ENCODE measurements around the gene NHERF1.

DNA sequence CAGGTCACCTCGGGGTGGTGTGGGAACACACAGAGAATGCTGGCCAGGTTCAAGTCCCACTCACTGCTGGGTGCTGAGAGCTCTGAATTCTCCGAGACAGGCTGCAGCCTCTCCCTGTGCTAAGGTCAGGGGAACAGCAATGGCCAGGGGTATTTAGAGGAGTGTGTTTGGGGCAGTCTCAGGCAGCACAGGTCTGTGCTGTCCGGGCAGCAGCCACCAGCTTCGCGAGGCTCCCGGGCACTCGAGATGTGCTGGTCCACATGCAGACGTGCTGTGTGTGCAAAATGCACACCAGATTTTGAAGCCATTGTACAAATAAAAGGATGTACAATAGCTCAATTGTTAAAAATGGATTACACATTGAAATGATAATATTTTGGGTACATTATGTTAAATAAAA lies 7.1 kb downstream of the NHERF1 start:
- TF ChIP-seq, protein P1, sequence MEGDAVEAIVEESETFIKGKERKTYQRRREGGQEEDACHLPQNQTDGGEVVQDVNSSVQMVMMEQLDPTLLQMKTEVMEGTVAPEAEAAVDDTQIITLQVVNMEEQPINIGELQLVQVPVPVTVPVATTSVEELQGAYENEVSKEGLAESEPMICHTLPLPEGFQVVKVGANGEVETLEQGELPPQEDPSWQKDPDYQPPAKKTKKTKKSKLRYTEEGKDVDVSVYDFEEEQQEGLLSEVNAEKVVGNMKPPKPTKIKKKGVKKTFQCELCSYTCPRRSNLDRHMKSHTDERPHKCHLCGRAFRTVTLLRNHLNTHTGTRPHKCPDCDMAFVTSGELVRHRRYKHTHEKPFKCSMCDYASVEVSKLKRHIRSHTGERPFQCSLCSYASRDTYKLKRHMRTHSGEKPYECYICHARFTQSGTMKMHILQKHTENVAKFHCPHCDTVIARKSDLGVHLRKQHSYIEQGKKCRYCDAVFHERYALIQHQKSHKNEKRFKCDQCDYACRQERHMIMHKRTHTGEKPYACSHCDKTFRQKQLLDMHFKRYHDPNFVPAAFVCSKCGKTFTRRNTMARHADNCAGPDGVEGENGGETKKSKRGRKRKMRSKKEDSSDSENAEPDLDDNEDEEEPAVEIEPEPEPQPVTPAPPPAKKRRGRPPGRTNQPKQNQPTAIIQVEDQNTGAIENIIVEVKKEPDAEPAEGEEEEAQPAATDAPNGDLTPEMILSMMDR (IDR thresholded peaks at IDR 0.05) = no peak
- no peak for TF ChIP-seq POLR2A (IDR thresholded peaks at IDR 0.05)
